GM12878 (cell line): ENCODE measurements around the gene NFASC. TPM values are rescaled to one million over a fixed set of nuclear protein-coding genes. Genes with fewer than 3 reads are reported as not detected.

Experiments
- BRCA1 ChIP-seq: IDR thresholded peaks from 2 replicates; pipeline ENCODE4 v1.6.1; 2011; ENCODE audit warnings: low read depth, low read length, improper control_type of control experiment
- CBFB ChIP-seq: IDR thresholded peaks from 2 replicates; pipeline ENCODE4 v1.6.1; 2016; ENCODE audit warnings: antibody characterized with exemption, low read depth
- E2F8 ChIP-seq: fragments of 450-650 bp; IDR thresholded peaks from 2 replicates; pipeline ENCODE4 v1.6.1; 2018; ENCODE audit warnings: mild to moderate bottlenecking, low read depth, moderate library complexity; ENCODE audit not compliant: partially characterized antibody
- NR2C2 ChIP-seq: IDR thresholded peaks from 2 replicates; pipeline ENCODE4 v1.6.1; 2011; ENCODE audit warnings: borderline replicate concordance, low read depth; ENCODE audit not compliant: control insufficient read depth, insufficient read length
- NR2F1 ChIP-seq: fragments of 450-650 bp; conservative IDR thresholded peaks from 2 replicates; pipeline ENCODE4 v1.6.1; 2017; ENCODE audit warnings: mild to moderate bottlenecking
- PRDM15 ChIP-seq: fragments of 450-650 bp; formaldehyde crosslinking; IDR thresholded peaks from 2 replicates; pipeline ENCODE4 v1.4.0; 2020; ENCODE audit warnings: mild to moderate bottlenecking, moderate library complexity
- REST ChIP-seq: IDR thresholded peaks from 2 replicates; pipeline ENCODE4 v1.6.1; 2012; ENCODE audit warnings: mild to moderate bottlenecking, low read depth, low read length
- polyA plus RNA-seq, 11 experiments: library from polyadenylated mRNA; depleted of rRNA in 4 of 11; unstranded in 6 of 11; stranded (reverse) in 5 of 11; fragments of >200 nt; fragmentation: Nextera tagmentation in 4 of 11; fragmentation: Illumina TruSeq in 1 of 11; extraction: Ambion mirVana in 4 of 11; extraction: Trizol in 1 of 11; gene quantifications; 1 replicate in 1 of 11; 2 replicates in 10 of 11; pipeline versions ENCODE4 v1.2.1 to v1.2.3, GENCODE V29; 2011 to 2016; ENCODE audit warnings: inconsistent platforms in 2 of 11, missing spikeins in 2 of 11, low read depth in 1 of 11
- total RNA-seq, 4 experiments: library from RNA; depleted of rRNA in 3 of 4; stranded (reverse); fragments of >200 nt in 3 of 4; fragmentation: Illumina TruSeq in 1 of 4; extraction: Trizol in 1 of 4; gene quantifications; 2 replicates each; pipeline versions ENCODE4 v1.2.1 to v1.2.3, GENCODE V29; 2013 to 2021

Gene NFASC
- total and polyA plus RNA-seq, 10 of the 15 experiments (the other 5 are each of a cell fraction or from before 2014, with no cell fraction given) = 0.04 to 0.31 (median 0.12) TPM; not detected in 4

GRCh38 chr1:204972426-204972825, 101.8 kb downstream of the NFASC start (continued):
- TF ChIP-seq BRCA1 = no peak
- no peak for TF ChIP-seq NR2F1
- no peak for TF ChIP-seq CBFB
- no peak for TF ChIP-seq PRDM15
- no peak for TF ChIP-seq NR2C2
- TF ChIP-seq E2F8 = no peak
- no peak for TF ChIP-seq REST
- TF ChIP-seq, all 136 proteins: peak for 0
